Activated CD4-positive, alpha-beta T cell treated with anti-CD3 and anti-CD28 coated beads, Interleukin-2, amount 50 U/mL, for 1 hour (primary cell): ENCODE data around the gene DBH.
"Not testable (repeated sequence)": the region's sequence is repeated elsewhere in the genome, so short reads cannot be mapped to it uniquely, and the experiment has no call there.

Source experiments
- DNase-seq: peaks from one replicate; pipeline ENCODE4 v3.0.0-alpha.2; 2020

DBH gene

GRCh38 chr9:133670466-133670865, 34.3 kb downstream of the DBH start:
- no peak for DNase-seq

- no peak for DNase-seq
Observed at GRCh38 chr9:133671371-133671770, 35.2 kb downstream of the DBH start.

GRCh38 chr9:133672503-133673257, 36.5 kb downstream of the DBH start:
- DNase-seq = no peak

GRCh38 chr9:133673258-133673655, 37.1 kb downstream of the DBH start:
- DNase-seq = no peak

GRCh38 chr9:133674091-133674490, 37.9 kb downstream of the DBH start:
- no peak for DNase-seq

- DNase-seq = not testable (repeated sequence)
Observed at GRCh38 chr9:133675796-133676195, 39.6 kb downstream of the DBH start.

GRCh38 chr9:133676450-133676849, 40.3 kb downstream of the DBH start:
- no peak for DNase-seq

GRCh38 chr9:133677126-133678010, 41.2 kb downstream of the DBH start:
- peak; percentile 63 for DNase-seq

- no peak for DNase-seq
Observed at GRCh38 chr9:133679056-133679455, 42.9 kb downstream of the DBH start.

- DNase-seq = no peak
Observed at GRCh38 chr9:133679466-133680061, 43.4 kb downstream of the DBH start.

GRCh38 chr9:133680250-133680975, 44.2 kb downstream of the DBH start:
- no peak for DNase-seq

GRCh38 chr9:133680976-133681657, 45.0 kb downstream of the DBH start:
- no peak for DNase-seq

- DNase-seq = no peak
Observed at GRCh38 chr9:133681658-133682306, 45.6 kb downstream of the DBH start.

- DNase-seq = no peak
Observed at GRCh38 chr9:133682818-133683585, 46.8 kb downstream of the DBH start.

GRCh38 chr9:133683586-133684120, 47.5 kb downstream of the DBH start:
- DNase-seq = peak; percentile 73

GRCh38 chr9:133684121-133684935, 48.2 kb downstream of the DBH start:
- DNase-seq = no peak

GRCh38 chr9:133684936-133685361, 48.8 kb downstream of the DBH start:
- no peak for DNase-seq

- DNase-seq = no peak
Observed at GRCh38 chr9:133685653-133686609, 49.8 kb downstream of the DBH start.
